BJ (cell line): ENCODE measurements around the gene PLD1. TPM values are rescaled to one million over a fixed set of nuclear protein-coding genes. Genes with fewer than 3 reads are reported as not detected.

Experiments used
- CTCF ChIA-PET: fragments of 350-600 bp; formaldehyde crosslinking; extraction: SDS; loops from one replicate; lab custom pipeline; 2021; ENCODE audit warnings: antibody characterized with exemption, inconsistent platforms; lab: Yijun Ruan, JAX
- POLR2A ChIA-PET: fragments of 300-600 bp; sonication (Branson Sonifier 250); formaldehyde crosslinking; extraction: SDS; loops from one replicate; lab custom pipeline; 2021; ENCODE audit warnings: antibody characterized with exemption; lab: Charles Lee
- DNase-seq: peaks from one replicate; pipeline ENCODE4 v3.0.0-alpha.2; 2011; ENCODE audit warnings: low read depth
- H3K27me3 ChIP-seq: 2 replicates; pipeline ENCODE4 v1.6.0; 2011; ENCODE audit warnings: low read length; ENCODE audit not compliant: control insufficient read depth, insufficient read depth
- H3K36me3 ChIP-seq: 2 replicates; pipeline ENCODE4 v1.5.1; 2011; ENCODE audit warnings: low read length; ENCODE audit not compliant: control insufficient read depth, insufficient read depth
- H3K4me3 ChIP-seq: 2 replicates; pipeline ENCODE4 v1.5.1; 2011; ENCODE audit warnings: low read depth, mild to moderate bottlenecking, control low read depth, low read length
- CTCF ChIP-seq: IDR thresholded peaks from 2 replicates; pipeline ENCODE4 v1.5.1; 2011; ENCODE audit warnings: low read depth, mild to moderate bottlenecking, control low read depth, inconsistent platforms, low read length, moderate library complexity; ENCODE audit not compliant: insufficient read depth
- polyA plus RNA-seq: library from polyadenylated mRNA; depleted of rRNA; stranded (reverse); fragments of >200 nt; gene quantifications from 2 replicates; pipeline ENCODE4 v1.2.3, GENCODE V29; 2011

Gene PLD1
- polyA plus RNA-seq, 1 experiment, result 6.4 TPM

- no peak for DNase-seq
- ChIA-PET CTCF (no interaction called here), POLR2A (no interaction called here)
- no peak overlapping the region for H3K4me3 ChIP-seq
- no peak for TF ChIP-seq CTCF
- no peaks in the 10 kb centered on the region; the same call in 1 of the 2 replicates for H3K27me3 ChIP-seq
- no peaks in the 10 kb centered on the region for H3K36me3 ChIP-seq
These were observed 23.3 kb downstream of the PLD1 start for GRCh38 chr3:171786997-171787396.

GRCh38 chr3:171784937-171785336 is 25.3 kb downstream of the PLD1 start:
- TF ChIP-seq CTCF, result no peak
- no peak for DNase-seq
- Histone ChIP-seq H3K36me3 (no peaks in the 10 kb centered on the region), H3K4me3 (no peak overlapping the region), H3K27me3 (no peaks in the 10 kb centered on the region; the same call in 1 of the 2 replicates)
- POLR2A ChIA-PET, result interaction anchor here (0.6 kb wide), 1 partner anchor 789 kb away, joined by 3 read pairs; no protein-coding TSS in a partner anchor
- CTCF ChIA-PET, result interaction anchor here (0.8 to 2.4 kb wide), 2 partner anchors 9 to 13 kb away, joined by 3 to 13 read pairs; no protein-coding TSS in a partner anchor

- CTCF ChIA-PET, result interaction anchor here (0.8 to 2.4 kb wide), 2 partner anchors 8 to 12 kb away, joined by 3 to 13 read pairs; no protein-coding TSS in a partner anchor
These were observed 25.9 kb downstream of the PLD1 start for GRCh38 chr3:171784387-171784786.

GRCh38 chr3:171783626-171784025 is 26.7 kb downstream of the PLD1 start:
- DNase-seq, result no peak
- Histone ChIP-seq H3K4me3 (no peak overlapping the region), H3K27me3 (no peaks in the 10 kb centered on the region; the same call in 1 of the 2 replicates), H3K36me3 (no peaks in the 10 kb centered on the region)
- no peak for TF ChIP-seq CTCF
- CTCF ChIA-PET, result interaction anchor here (2.4 kb wide), 1 partner anchor 11 kb away, joined by 13 read pairs; no protein-coding TSS in a partner anchor
- POLR2A ChIA-PET, result no interaction called here

More at GRCh38 chr3:171784387-171784786, 25.9 kb downstream of the PLD1 start:
- no peak for TF ChIP-seq CTCF
- POLR2A ChIA-PET, result interaction anchor here (0.6 kb wide), 1 partner anchor 789 kb away, joined by 3 read pairs; no protein-coding TSS in a partner anchor
- H3K36me3 ChIP-seq, result no peaks in the 10 kb centered on the region
- H3K4me3 ChIP-seq, result no peak overlapping the region
- no peak for DNase-seq
- H3K27me3 ChIP-seq, result no peaks in the 10 kb centered on the region; the same call in 1 of the 2 replicates

GRCh38 chr3:171783086-171783485 is 27.2 kb downstream of the PLD1 start:
- CTCF ChIA-PET, result interaction anchor here (2.4 kb wide), 1 partner anchor 11 kb away, joined by 13 read pairs; no protein-coding TSS in a partner anchor

More at GRCh38 chr3:171783086-171783485, 27.2 kb downstream of the PLD1 start:
- TF ChIP-seq CTCF, result no peak
- POLR2A ChIA-PET, result interaction anchor here (0.7 kb wide), 1 partner anchor 799 kb away, joined by 5 read pairs; no protein-coding TSS in a partner anchor
- no peak for DNase-seq
- Histone ChIP-seq H3K27me3 (no peaks in the 10 kb centered on the region; the same call in 1 of the 2 replicates), H3K36me3 (no peaks in the 10 kb centered on the region), H3K4me3 (no peak overlapping the region)
